Right ventricle myocardium superior (tissue), 1 donor: ENCODE measurements around the gene OTX2. TPM values are rescaled to one million over a fixed set of nuclear protein-coding genes. Genes with fewer than 3 reads are reported as not detected.

Experiments
- ATAC-seq: fragments of 200-7000 bp; cut with Tn5 transposase; one replicate; pipeline ENCODE4 v1.9.1; 2020; ENCODE audit warnings: mild to moderate bottlenecking; ENCODE audit not compliant: poor library complexity
- DNase-seq: peaks from one replicate; pipeline ENCODE4 v3.0.0-alpha.2; 2020
- intact Hi-C: fragments of 100-400 bp; cut with DNase I; formaldehyde crosslinking; loops from one replicate; pipeline ENCODE4 v1.11.2; 2022
- total RNA-seq: library from RNA; stranded (reverse); fragmentation: NEBNext Ultra II Directional; extraction: Animal tissue kit (Norgen Biotek cat#: 25700); gene quantifications from one replicate; pipeline ENCODE4 v1.2.1, GENCODE V29; 2021
- donor health status: DM: no; HTN: yes; CAD: no; lungs with severe emphysema.

OTX2 gene
- total RNA-seq, 1 donor from 2014 or later = not detected

DNA sequence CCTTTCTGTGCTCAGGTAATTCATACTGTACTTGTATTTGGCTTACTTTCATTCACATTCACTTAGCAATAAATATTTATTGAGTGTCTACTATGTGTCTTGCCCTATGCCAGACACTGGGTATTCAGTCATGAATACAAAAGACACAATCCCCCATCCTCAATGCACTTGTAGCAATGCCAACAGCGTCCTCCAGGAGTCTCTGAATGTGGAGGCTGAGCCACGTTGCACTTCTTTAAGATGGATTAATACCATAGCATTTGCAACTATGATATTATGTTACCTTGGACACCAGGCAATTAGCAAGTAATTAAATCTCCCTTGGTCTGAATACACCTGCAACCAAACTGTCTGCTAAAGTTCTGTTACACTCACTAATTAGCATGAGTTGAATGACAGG lies 58.8 kb downstream of the OTX2 start:
- no peak for ATAC-seq

More for the DNA sequence above, 58.8 kb downstream of the OTX2 start:
- no peak for DNase-seq
- intact Hi-C loops = no loop called here

Other genes starting within 250 kb of the OTX2 start
- 5.0 TPM for gene TMEM260, start 230.7 kb downstream of the OTX2 start, total RNA-seq